ENCODE data around the gene RNF115.
A peak's percentile ranks its signal among the peaks of the same experiment; 100 is the strongest.
"Not testable (repeated sequence)": the region's sequence is repeated elsewhere in the genome, so short reads cannot be mapped to it uniquely, and the experiment has no call there.

The RNF115 gene

DNA sequence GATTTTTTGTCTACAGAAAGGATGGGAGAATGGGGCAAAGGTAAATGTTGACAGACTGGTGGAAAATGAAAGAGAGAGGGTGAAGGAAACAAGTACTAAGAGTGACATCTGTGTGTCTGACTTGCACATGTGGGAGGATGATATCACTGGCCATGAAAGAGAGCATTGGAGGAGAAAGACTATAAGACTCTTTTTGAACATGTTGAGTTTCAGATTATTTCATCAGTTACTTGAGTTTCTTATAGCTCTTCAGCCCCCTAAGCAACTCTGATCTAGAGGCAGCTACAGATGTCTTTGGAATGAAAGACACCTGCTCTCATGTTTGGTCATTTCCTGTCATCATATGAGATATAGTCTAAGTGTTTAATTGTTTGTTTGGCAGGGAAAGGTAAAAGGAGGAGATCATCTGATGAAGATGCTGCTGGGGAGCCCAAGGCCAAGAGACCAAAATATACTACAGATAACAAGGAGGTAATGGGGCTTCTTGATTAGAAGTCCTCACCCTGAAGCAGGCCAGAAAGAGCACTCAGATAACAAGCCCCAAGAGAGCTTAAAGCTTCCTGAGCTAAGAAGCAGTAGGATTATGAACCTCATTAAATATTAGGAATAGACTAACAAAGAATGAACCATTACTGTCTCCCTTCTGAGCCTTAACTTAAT, 4.6 kb upstream of the RNF115 start:
- TF ChIP-seq, protein P1, sequence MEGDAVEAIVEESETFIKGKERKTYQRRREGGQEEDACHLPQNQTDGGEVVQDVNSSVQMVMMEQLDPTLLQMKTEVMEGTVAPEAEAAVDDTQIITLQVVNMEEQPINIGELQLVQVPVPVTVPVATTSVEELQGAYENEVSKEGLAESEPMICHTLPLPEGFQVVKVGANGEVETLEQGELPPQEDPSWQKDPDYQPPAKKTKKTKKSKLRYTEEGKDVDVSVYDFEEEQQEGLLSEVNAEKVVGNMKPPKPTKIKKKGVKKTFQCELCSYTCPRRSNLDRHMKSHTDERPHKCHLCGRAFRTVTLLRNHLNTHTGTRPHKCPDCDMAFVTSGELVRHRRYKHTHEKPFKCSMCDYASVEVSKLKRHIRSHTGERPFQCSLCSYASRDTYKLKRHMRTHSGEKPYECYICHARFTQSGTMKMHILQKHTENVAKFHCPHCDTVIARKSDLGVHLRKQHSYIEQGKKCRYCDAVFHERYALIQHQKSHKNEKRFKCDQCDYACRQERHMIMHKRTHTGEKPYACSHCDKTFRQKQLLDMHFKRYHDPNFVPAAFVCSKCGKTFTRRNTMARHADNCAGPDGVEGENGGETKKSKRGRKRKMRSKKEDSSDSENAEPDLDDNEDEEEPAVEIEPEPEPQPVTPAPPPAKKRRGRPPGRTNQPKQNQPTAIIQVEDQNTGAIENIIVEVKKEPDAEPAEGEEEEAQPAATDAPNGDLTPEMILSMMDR (IDR thresholded peaks at IDR 0.05; ENCODE audit: unreplicated experiment in 3 of 3), result no peak
- H3K9me3 Mint-ChIP-seq, result no peaks in the 10 kb centered on the region
- peaks cover 71% of the 10 kb centered on the region for H3K36me3 Mint-ChIP-seq (ENCODE audit: low read depth)
- no peak overlapping the region for H3K4me3 Mint-ChIP-seq
- H3K27ac Mint-ChIP-seq, result no peak overlapping the region
- peaks cover 18% of the 10 kb centered on the region for H3K4me1 Mint-ChIP-seq
- no peaks in the 10 kb centered on the region for H3K27me3 Mint-ChIP-seq (ENCODE audit: low read depth)

DNA sequence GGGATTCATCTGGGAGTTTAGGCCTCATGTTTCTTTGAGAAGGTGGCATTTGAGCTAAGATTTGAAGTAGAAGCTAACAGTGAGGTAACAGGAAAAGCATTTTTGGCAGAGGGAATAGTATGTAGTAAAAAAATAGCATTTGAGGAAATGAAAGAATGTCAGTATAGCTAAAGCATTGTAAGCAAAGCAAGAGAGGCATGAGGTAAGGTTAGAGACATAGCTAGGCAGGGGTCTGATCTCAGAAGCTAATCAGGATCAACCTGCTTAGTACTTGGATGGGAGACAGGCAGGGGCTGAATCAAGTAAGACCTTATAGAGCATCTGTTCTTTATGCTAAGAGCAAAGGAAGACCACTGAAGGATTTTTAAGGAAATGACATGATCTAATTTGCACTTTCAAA, 4.1 kb upstream of the RNF115 start:
- Mint-ChIP-seq H3K36me3 (ENCODE audit: low read depth) (peaks cover 66% of the 10 kb centered on the region), H3K27me3 (ENCODE audit: low read depth) (no peaks in the 10 kb centered on the region), H3K4me1 (peaks cover 18% of the 10 kb centered on the region), H3K4me3 (no peak overlapping the region), H3K27ac (no peak overlapping the region), H3K9me3 (no peaks in the 10 kb centered on the region)
- TF ChIP-seq, protein P1 (IDR thresholded peaks at IDR 0.05; ENCODE audit: unreplicated experiment in 3 of 3), result no peak

DNA sequence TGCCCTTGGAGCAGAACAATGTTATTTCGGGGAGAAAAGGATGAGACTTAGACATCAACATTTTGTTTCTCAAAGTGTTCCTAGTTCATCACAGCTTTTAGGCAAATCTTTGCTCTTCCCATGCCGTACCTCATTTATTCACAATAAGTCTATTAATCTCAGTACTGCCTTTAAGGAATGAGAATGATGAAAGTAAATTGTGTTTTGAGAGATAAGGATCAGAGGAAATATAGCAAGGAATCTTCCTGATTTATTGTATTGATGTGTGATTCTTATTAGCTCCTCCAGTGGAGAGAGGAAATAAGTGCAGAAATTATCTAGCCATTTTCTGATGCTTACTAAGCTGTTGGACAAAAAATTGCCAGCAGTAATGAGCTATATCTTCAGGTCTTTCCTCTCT, 2.1 kb upstream of the RNF115 start:
- H3K36me3 Mint-ChIP-seq (ENCODE audit: low read depth), result peaks cover 51% of the 10 kb centered on the region
- no peaks in the 10 kb centered on the region for H3K9me3 Mint-ChIP-seq
- TF ChIP-seq, protein P1 (IDR thresholded peaks at IDR 0.05; ENCODE audit: unreplicated experiment in 3 of 3), result no peak
- peak overlapping the region; percentile 62 to 84 (median 67) for H3K27ac Mint-ChIP-seq
- H3K27me3 Mint-ChIP-seq (ENCODE audit: low read depth), result no peaks in the 10 kb centered on the region
- H3K4me1 Mint-ChIP-seq, result peaks cover 18% of the 10 kb centered on the region
- peak overlapping the region; percentile 91 to 100 (median 100) for H3K4me3 Mint-ChIP-seq

DNA sequence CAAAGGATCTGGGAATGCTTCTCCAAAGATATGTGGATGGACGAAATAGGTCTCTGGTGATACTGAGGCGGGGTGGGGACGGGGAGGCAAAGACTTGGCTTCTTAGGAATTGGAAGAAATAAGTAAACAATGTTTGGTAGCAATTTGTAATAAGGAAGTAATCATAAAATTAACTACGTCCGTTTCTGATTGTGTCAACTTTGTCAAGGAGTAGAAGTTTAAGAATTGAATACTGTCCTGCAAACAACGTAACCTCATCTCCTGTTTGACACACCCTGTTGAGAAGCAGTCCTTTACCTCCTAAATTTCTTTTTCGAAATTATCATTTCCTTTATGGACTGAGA, 576 bp upstream of the RNF115 start:
- Mint-ChIP-seq H3K9me3 (no peaks in the 10 kb centered on the region), H3K4me1 (peaks cover 18% of the 10 kb centered on the region), H3K36me3 (ENCODE audit: low read depth) (peaks cover 38% of the 10 kb centered on the region), H3K27ac (peak overlapping the region; percentile 98 to 99 (median 99)), H3K27me3 (ENCODE audit: low read depth) (no peaks in the 10 kb centered on the region), H3K4me3 (peak overlapping the region; percentile 100)
- TF ChIP-seq, protein P1 (IDR thresholded peaks at IDR 0.05; ENCODE audit: unreplicated experiment in 3 of 3), result no peak

DNA sequence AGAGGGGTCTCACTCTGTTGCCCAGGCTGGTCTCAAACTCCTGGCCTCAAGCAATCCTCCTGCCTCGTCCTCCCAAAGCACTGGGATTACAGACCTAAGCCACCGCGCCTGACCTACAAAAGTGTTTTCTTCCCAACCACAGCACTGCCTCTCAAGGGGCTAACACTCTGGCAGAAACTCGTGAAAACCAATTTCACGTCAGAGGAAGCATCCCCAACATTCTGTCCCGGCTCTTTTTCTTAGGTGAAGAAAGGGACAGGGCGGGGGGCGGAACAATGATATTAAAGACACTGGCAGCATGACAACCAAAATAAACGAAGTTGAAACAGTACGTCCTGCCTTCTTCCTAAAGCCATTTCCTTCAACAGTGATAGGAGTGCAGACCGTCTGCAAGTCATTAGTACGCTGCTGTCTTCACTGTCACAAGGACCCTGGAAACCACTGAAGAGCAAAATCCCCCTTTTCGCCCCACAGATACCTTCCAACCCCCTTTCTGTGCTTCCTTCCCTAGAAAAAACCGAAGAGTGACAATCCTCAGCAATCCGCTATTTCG, 1.0 kb downstream of the RNF115 start:
- Mint-ChIP-seq H3K27ac (peak overlapping the region in 2 of 3 experiments; percentile 99), H3K4me3 (peak overlapping the region in 2 of 3 experiments; percentile 30 to 43), H3K4me1 (peaks cover 18% of the 10 kb centered on the region), H3K36me3 (ENCODE audit: low read depth) (peaks cover 25% of the 10 kb centered on the region)
- not testable (repeated sequence) for H3K9me3 Mint-ChIP-seq; H3K27me3 Mint-ChIP-seq (ENCODE audit: low read depth)

DNA sequence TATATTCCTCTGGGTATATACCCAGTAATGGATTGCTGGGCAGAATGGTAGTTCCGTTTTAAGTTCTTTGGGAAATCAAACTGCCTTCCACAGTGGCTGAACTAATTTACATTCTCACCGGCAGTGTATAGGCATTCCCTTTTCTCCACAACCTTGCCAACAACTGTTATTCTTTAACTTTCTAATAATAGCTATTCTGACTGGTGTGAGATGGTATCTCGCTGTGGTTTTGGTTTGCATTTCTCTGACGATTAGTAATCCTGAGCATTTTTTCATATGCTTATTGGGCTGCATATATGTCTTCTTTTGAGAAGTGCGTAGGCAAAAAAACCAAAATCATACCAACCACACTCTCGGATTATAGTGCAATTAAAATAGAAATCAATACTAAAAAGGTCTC, 5.8 kb downstream of the RNF115 start:
- not testable (repeated sequence) for H3K4me1 Mint-ChIP-seq; H3K27ac Mint-ChIP-seq; H3K27me3 Mint-ChIP-seq (ENCODE audit: low read depth); H3K4me3 Mint-ChIP-seq; H3K36me3 Mint-ChIP-seq (ENCODE audit: low read depth); H3K9me3 Mint-ChIP-seq

DNA sequence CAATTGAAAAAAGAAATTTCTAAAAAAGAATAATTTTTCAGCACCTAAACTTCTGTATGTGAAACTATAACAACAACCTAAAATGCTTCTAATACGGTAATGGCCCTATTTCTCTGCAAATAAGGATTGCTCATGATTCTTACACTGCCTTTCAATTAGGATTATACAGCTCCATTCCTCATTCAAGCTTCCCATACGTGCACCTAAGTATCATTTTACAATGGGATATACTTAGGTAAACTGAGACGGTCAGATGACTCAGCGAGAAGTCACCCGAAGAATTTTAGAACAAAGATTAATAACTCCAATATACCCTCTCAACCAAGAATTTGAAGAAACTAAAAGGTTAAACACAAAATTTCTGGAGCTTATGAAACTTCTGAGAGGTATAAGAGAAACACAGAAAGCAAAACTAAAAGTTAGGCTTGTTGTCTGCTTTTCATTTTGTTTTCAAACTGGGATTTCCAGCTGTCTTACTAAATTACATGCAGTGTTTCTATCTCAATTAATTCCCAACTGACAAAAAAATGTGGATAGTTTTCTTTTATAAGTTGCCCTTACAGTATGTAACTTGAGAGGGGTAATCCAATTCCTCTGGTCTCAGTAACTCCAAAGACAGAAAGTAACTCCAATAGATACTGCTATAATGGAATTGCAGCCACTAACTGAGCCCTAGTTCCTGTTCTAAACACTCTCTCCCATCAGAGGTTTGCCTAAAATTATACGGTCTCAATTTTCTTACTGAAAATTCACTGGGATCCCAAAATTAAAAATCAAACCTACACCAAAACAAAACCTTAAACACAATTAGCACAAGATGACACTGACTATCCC, 10.7 kb downstream of the RNF115 start:
- not testable (repeated sequence) for H3K27ac Mint-ChIP-seq; H3K36me3 Mint-ChIP-seq (ENCODE audit: low read depth); H3K4me3 Mint-ChIP-seq; H3K9me3 Mint-ChIP-seq; H3K4me1 Mint-ChIP-seq; H3K27me3 Mint-ChIP-seq (ENCODE audit: low read depth)
